Kidney epithelial cell (primary cell): ENCODE results near the gene HSPA4. TPM values are rescaled to one million over a fixed set of nuclear protein-coding genes. Genes with fewer than 3 reads are reported as not detected.
"Not testable (repeated sequence)": the region's sequence is repeated elsewhere in the genome, so short reads cannot be mapped to it uniquely, and the experiment has no call there.

Experiments
- DNase-seq: peaks from one replicate; pipeline ENCODE4 v3.0.0-alpha.2; 2010; ENCODE audit warnings: low read depth
- H3K27me3 ChIP-seq: 2 replicates; pipeline ENCODE4 v1.6.0; 2011; ENCODE audit warnings: low read length; ENCODE audit not compliant: control insufficient read depth, insufficient read depth
- H3K36me3 ChIP-seq: 2 replicates; pipeline ENCODE4 v1.5.1; 2011; ENCODE audit warnings: low read length; ENCODE audit not compliant: control insufficient read depth, insufficient read depth
- H3K4me3 ChIP-seq: 2 replicates; pipeline ENCODE4 v1.5.1; 2011; ENCODE audit warnings: low read depth, mild to moderate bottlenecking, control low read depth, low read length
- total RNA-seq: library from RNA; depleted of rRNA; stranded (reverse); fragments of >200 nt; gene quantifications from 2 replicates; pipeline ENCODE4 v1.2.3, GENCODE V29; 2015
- TF ChIP-seq, protein P1 (sequence below): IDR thresholded peaks from 2 replicates; pipeline ENCODE4 v1.5.1; 2011; ENCODE audit warnings: mild to moderate bottlenecking, moderate library complexity, low read length, control low read depth, inconsistent platforms; ENCODE audit not compliant: insufficient read depth, poor library complexity, severe bottlenecking

Gene HSPA4
- total RNA-seq, 1 donor from 2014 or later, result 95.9 TPM

DNA sequence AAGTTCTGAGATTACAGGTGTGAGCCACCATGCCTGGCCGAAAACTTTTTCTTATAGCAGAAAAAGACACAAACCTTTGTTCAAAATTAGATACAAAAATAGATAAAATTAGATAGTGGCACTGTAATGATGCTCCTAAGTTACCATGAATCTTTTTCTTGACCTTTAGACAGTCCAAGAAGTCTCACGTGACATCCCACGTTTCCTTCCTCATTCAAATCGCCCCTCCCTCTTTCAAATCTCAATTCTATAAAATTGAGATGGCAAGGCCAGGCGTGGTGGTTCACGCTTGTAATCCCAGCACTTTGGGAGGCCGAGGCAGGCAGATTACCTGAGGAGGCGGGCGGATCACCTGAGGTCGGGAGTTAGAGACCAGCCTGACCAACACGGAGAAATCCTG is 17.7 kb upstream of the HSPA4 start:
- Histone ChIP-seq H3K27me3 (no peaks in the 10 kb centered on the region), H3K4me3 (no peak overlapping the region), H3K36me3 (no peaks in the 10 kb centered on the region)
- DNase-seq, result no peak
- TF ChIP-seq, protein P1, sequence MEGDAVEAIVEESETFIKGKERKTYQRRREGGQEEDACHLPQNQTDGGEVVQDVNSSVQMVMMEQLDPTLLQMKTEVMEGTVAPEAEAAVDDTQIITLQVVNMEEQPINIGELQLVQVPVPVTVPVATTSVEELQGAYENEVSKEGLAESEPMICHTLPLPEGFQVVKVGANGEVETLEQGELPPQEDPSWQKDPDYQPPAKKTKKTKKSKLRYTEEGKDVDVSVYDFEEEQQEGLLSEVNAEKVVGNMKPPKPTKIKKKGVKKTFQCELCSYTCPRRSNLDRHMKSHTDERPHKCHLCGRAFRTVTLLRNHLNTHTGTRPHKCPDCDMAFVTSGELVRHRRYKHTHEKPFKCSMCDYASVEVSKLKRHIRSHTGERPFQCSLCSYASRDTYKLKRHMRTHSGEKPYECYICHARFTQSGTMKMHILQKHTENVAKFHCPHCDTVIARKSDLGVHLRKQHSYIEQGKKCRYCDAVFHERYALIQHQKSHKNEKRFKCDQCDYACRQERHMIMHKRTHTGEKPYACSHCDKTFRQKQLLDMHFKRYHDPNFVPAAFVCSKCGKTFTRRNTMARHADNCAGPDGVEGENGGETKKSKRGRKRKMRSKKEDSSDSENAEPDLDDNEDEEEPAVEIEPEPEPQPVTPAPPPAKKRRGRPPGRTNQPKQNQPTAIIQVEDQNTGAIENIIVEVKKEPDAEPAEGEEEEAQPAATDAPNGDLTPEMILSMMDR, result no peak

DNA sequence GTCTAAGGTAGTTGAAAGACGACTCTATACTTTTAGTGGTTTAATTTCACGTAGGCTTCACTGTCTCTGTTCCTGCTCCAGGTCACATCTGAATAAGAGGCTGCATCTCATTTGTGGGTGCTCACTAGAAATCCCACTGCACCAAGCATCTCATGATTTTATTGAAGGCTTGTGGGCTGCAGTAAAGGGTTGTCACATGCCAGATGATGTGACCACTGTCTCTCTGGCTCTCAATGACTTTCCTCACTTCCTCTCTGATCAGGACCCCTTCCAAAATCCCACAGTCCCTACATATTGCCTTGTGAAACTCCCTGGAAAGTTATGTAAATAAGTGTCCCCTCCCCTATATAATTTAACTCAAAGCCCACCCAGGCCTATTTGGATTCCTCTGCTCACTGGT is 16.6 kb upstream of the HSPA4 start:
- TF ChIP-seq, protein P1, result no peak
- Histone ChIP-seq H3K4me3 (no peak overlapping the region), H3K36me3 (no peaks in the 10 kb centered on the region), H3K27me3 (no peaks in the 10 kb centered on the region)
- DNase-seq, result no peak

DNA sequence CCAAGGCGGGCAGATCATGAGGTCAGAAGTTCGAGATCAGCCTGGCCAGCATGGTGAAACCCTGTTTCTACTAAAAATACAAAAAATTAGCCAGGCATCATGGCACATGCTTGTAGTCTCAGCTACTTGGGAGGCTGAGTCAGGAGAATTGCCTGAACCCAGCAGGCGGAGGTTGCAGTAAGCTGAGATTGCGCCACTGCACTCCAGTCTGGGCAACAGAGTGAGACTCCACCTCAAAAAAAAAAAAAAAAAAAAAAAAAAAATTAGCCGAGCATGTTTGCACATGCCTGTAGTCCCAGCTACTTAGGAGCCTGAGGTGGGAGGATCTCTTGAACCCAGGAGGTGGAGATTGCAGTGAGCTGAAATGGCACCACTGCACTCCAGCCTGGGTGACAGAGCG is 15.1 kb upstream of the HSPA4 start:
- DNase-seq, result not testable (repeated sequence)

DNA sequence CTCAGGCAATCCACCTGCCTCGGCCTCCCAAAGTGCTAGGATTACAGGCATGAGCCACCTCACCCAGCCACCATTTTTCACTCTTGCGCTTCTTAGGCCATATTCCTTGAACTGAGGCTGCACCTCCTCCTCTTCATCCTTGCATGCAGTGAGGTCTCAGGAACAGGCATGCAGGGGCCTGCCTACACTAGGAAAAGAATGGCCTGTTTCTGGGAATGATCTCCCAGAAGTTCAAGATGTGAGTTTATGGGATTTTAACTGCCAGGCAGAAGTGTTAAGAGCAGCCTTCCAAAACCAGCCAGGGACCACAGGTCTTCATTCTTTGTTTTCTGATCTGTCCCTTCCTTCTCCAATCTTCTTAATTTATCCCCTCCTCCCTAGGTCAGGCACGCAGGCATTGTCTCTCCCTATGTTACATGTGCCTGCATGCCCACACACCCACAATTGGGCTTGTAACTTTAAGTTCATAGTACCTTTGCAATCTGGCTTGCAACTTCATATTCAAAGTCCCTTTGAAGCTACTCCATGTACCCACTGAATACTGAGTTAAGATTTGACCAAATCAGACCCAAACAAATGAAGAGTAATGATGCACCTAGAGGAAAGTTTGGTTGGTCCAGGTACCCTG is 10.5 kb upstream of the HSPA4 start:
- Histone ChIP-seq H3K27me3 (no peaks in the 10 kb centered on the region), H3K36me3 (no peaks in the 10 kb centered on the region), H3K4me3 (no peak overlapping the region)
- TF ChIP-seq, protein P1, result no peak
- DNase-seq, result no peak

More for the DNA sequence above, 15.1 kb upstream of the HSPA4 start:
- not testable (repeated sequence) for H3K36me3 ChIP-seq, H3K4me3 ChIP-seq, H3K27me3 ChIP-seq

DNA sequence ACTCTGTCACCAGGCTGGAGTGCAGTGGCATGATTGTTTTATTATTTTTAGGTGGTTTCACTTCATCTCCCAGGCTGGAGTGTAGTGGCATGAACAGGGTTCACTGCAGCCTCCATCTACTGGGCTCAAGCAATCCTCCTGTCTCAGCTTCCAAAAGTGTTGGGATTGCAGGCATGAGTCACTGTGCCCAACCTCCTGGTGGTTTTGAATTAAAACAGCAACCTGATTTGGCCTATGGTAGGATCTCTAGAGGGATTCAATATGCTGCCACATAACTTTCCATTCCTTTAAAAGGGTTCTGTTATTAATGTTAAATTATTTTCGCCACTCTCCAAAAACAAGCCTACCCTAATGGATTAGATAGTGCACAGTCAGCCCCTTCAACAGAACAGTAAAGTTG is 9.9 kb upstream of the HSPA4 start:
- DNase-seq, result no peak
- no peaks in the 10 kb centered on the region for H3K36me3 ChIP-seq
- H3K27me3 ChIP-seq, result no peaks in the 10 kb centered on the region
- TF ChIP-seq, protein P1, result no peak
- no peak overlapping the region for H3K4me3 ChIP-seq

DNA sequence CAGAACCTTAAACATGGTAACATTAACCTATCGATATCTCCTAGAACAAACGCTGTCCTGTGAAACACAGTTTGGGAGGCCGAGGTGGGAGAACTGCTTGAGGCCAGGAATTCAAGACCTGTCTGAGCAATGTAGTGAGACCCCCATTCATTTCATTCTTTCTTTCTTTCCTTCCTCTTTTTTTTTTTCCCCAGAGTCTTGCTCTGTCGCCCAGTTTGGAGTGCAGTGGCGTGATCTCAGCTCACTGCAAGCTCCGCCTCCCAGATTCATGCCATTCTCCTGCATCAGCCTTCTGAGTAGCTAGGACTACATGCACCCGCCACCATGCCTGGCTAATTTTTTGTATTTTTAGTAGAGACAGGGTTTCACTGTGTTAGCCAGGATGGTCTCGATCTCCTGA is 5.3 kb upstream of the HSPA4 start:
- DNase-seq, H3K27me3 ChIP-seq, H3K36me3 ChIP-seq, H3K4me3 ChIP-seq: not testable (repeated sequence)

DNA sequence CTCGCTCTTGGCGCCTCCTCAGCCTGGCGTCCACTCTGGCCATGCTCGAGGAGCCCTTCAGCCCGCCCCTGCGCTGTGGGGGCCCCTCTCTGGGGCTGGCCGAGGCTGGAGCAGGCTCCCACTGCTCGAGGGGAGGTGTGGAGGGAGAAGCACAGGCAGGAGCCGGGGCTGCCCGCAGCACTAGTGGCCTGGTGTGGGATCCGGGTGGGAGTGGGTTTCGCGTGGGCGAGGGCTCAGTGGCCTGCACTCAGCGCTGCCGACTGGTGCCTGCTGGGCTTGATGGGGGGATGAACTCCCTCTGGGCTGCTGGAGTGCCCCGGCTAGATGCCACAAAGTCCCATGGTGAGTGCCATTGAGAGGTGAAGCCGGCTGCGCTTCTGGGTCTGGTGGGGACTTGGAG is 4.4 kb upstream of the HSPA4 start:
- Histone ChIP-seq H3K4me3 (no peak overlapping the region), H3K27me3 (no peaks in the 10 kb centered on the region), H3K36me3 (no peaks in the 10 kb centered on the region)
- DNase-seq, result no peak
- TF ChIP-seq, protein P1, result no peak
